Ammon's horn (tissue), 1 donor: Measurements from ENCODE around the gene CHAF1A.

Experiments
- DNase-seq: peaks from one replicate; pipeline ENCODE4 v3.0.0-alpha.2; 2016; ENCODE audit warnings: low spot score

The CHAF1A gene

GRCh38 chr19:4402171-4403004 lies at the start of gene CHAF1A:
TSS of gene CHAF1A (plus strand) at chr19:4402640. CDS start at chr19:4402763, 123 bp downstream.
- peak; percentile 100 for DNase-seq

GRCh38 chr19:4352701-4353121 lies 49.7 kb upstream of the CHAF1A start:
- no peak for DNase-seq

- DNase-seq: no peak
These were observed 48.2 kb upstream of the CHAF1A start for GRCh38 chr19:4354282-4354681.

- DNase-seq: no peak
These were observed 47.5 kb upstream of the CHAF1A start for GRCh38 chr19:4354897-4355296.

- no peak for DNase-seq
These were observed 45.2 kb upstream of the CHAF1A start for GRCh38 chr19:4357095-4357797.

GRCh38 chr19:4357921-4358326 lies 44.5 kb upstream of the CHAF1A start:
- no peak for DNase-seq

- no peak for DNase-seq
These were observed 43.5 kb upstream of the CHAF1A start for GRCh38 chr19:4358709-4359626.

- no peak for DNase-seq
These were observed 42.8 kb upstream of the CHAF1A start for GRCh38 chr19:4359627-4360000.

- no peak for DNase-seq
These were observed 42.3 kb upstream of the CHAF1A start for GRCh38 chr19:4360081-4360569.

- no peak for DNase-seq
These were observed 41.7 kb upstream of the CHAF1A start for GRCh38 chr19:4360641-4361151.

GRCh38 chr19:4361152-4362046 lies 41.0 kb upstream of the CHAF1A start:
- DNase-seq: no peak

- no peak for DNase-seq
These were observed 40.2 kb upstream of the CHAF1A start for GRCh38 chr19:4362101-4362828.

GRCh38 chr19:4362831-4363545 lies 39.5 kb upstream of the CHAF1A start:
- DNase-seq: no peak

GRCh38 chr19:4363571-4364304 lies 38.7 kb upstream of the CHAF1A start:
- no peak for DNase-seq

- no peak for DNase-seq
These were observed 37.1 kb upstream of the CHAF1A start for GRCh38 chr19:4365341-4365740.

- DNase-seq: no peak
These were observed 36.4 kb upstream of the CHAF1A start for GRCh38 chr19:4365791-4366665.

- DNase-seq: no peak
These were observed 35.6 kb upstream of the CHAF1A start for GRCh38 chr19:4366666-4367335.
